ENCODE measurements around the gene HOXB2. TPM values are rescaled to one million over a fixed set of nuclear protein-coding genes. Genes with fewer than 3 reads are reported as not detected.

The HOXB2 gene
- total and polyA plus RNA-seq, 2 experiments from 2014 or later, result not detected

GRCh38 chr17:48575066-48575582 is 30.2 kb upstream of the HOXB2 start:
- no peak overlapping the region for H3K27ac Mint-ChIP-seq
- Histone ChIP-seq H3K9me2 (ENCODE audit: insufficient read depth) (no peaks in the 10 kb centered on the region), H3K27me3 (ENCODE audit: insufficient read depth) (peaks cover 100% of the 10 kb centered on the region), H3K79me2 (replicated peaks; ENCODE audit: insufficient read depth) (no peaks in the 10 kb centered on the region), H3K4me3 (no peak overlapping the region), H3K4me1 (ENCODE audit: insufficient read depth) (peaks cover 57% of the 10 kb centered on the region), H3K4me2 (peak overlapping the region; percentile 64), H4K20me1 (replicated peaks; ENCODE audit: insufficient read depth) (peaks cover 65% of the 10 kb centered on the region), H3K36me3 (ENCODE audit: insufficient read depth) (no peaks in the 10 kb centered on the region), H2AFZ (no peak overlapping the region), H3F3A (replicated peaks; ENCODE audit: low read depth) (peaks cover 73% of the 10 kb centered on the region), H3K27ac (ENCODE audit: low read depth) (no peak overlapping the region)
- TF ChIP-seq EZH2 (IDR thresholded peaks at IDR 0.05; ENCODE audit: low read depth, unreplicated experiment) (peak; percentile 80), CREB1 (CRISPR knock-in tag; IDR thresholded peaks at IDR 0.05; ENCODE audit: low read depth) (no peak)
- DNase-seq (ENCODE audit: low spot score) (no peak), ATAC-seq (no peak)
- H3K9me3 Mint-ChIP-seq, result peaks cover 7% of the 10 kb centered on the region; the same call in 2 of the 3 replicates
- no peak overlapping the region for H3K4me3 Mint-ChIP-seq
- peaks cover 38% of the 10 kb centered on the region for H3K4me1 Mint-ChIP-seq
- peaks cover 22% of the 10 kb centered on the region for H3K27me3 Mint-ChIP-seq (ENCODE audit: insufficient read depth, low read depth, poor library complexity)
- no peaks in the 10 kb centered on the region for H3K36me3 Mint-ChIP-seq (ENCODE audit: low read depth)

GRCh38 chr17:48574505-48575065 is 29.7 kb upstream of the HOXB2 start:
- H3K27me3 Mint-ChIP-seq (ENCODE audit: insufficient read depth, low read depth, poor library complexity), result peaks cover 16% of the 10 kb centered on the region
- H3K4me3 Mint-ChIP-seq, result no peak overlapping the region
- peak overlapping the region; percentile 64 for H3K4me2 ChIP-seq
- H3K79me2 ChIP-seq (replicated peaks; ENCODE audit: insufficient read depth), result no peaks in the 10 kb centered on the region
- DNase-seq (ENCODE audit: low spot score) (no peak), ATAC-seq (no peak)
- no peaks in the 10 kb centered on the region for H3K9me2 ChIP-seq (ENCODE audit: insufficient read depth)
- no peak overlapping the region for H3K27ac ChIP-seq (ENCODE audit: low read depth)
- H3K27ac Mint-ChIP-seq, result no peak overlapping the region
- peaks cover 38% of the 10 kb centered on the region for H3K4me1 Mint-ChIP-seq
- peak overlapping the region; percentile 21; the same call in 1 of the 2 replicates for H3K4me3 ChIP-seq
- H4K20me1 ChIP-seq (replicated peaks; ENCODE audit: insufficient read depth), result peaks cover 63% of the 10 kb centered on the region
- H3K36me3 ChIP-seq (ENCODE audit: insufficient read depth), result no peaks in the 10 kb centered on the region
- peaks cover 58% of the 10 kb centered on the region for H3K4me1 ChIP-seq (ENCODE audit: insufficient read depth)
- H3F3A ChIP-seq (replicated peaks; ENCODE audit: low read depth), result peaks cover 72% of the 10 kb centered on the region
- no peaks in the 10 kb centered on the region for H3K36me3 Mint-ChIP-seq (ENCODE audit: low read depth)
- H3K9me3 Mint-ChIP-seq, result peaks cover 7% of the 10 kb centered on the region; the same call in 2 of the 3 replicates
- H2AFZ ChIP-seq, result no peak overlapping the region
- peaks cover 100% of the 10 kb centered on the region for H3K27me3 ChIP-seq (ENCODE audit: insufficient read depth)
- TF ChIP-seq CTCF (conservative IDR thresholded peaks at IDR 0.05; ENCODE audit: low read depth in 2 of 2), result no peak
- TF ChIP-seq, protein P1, sequence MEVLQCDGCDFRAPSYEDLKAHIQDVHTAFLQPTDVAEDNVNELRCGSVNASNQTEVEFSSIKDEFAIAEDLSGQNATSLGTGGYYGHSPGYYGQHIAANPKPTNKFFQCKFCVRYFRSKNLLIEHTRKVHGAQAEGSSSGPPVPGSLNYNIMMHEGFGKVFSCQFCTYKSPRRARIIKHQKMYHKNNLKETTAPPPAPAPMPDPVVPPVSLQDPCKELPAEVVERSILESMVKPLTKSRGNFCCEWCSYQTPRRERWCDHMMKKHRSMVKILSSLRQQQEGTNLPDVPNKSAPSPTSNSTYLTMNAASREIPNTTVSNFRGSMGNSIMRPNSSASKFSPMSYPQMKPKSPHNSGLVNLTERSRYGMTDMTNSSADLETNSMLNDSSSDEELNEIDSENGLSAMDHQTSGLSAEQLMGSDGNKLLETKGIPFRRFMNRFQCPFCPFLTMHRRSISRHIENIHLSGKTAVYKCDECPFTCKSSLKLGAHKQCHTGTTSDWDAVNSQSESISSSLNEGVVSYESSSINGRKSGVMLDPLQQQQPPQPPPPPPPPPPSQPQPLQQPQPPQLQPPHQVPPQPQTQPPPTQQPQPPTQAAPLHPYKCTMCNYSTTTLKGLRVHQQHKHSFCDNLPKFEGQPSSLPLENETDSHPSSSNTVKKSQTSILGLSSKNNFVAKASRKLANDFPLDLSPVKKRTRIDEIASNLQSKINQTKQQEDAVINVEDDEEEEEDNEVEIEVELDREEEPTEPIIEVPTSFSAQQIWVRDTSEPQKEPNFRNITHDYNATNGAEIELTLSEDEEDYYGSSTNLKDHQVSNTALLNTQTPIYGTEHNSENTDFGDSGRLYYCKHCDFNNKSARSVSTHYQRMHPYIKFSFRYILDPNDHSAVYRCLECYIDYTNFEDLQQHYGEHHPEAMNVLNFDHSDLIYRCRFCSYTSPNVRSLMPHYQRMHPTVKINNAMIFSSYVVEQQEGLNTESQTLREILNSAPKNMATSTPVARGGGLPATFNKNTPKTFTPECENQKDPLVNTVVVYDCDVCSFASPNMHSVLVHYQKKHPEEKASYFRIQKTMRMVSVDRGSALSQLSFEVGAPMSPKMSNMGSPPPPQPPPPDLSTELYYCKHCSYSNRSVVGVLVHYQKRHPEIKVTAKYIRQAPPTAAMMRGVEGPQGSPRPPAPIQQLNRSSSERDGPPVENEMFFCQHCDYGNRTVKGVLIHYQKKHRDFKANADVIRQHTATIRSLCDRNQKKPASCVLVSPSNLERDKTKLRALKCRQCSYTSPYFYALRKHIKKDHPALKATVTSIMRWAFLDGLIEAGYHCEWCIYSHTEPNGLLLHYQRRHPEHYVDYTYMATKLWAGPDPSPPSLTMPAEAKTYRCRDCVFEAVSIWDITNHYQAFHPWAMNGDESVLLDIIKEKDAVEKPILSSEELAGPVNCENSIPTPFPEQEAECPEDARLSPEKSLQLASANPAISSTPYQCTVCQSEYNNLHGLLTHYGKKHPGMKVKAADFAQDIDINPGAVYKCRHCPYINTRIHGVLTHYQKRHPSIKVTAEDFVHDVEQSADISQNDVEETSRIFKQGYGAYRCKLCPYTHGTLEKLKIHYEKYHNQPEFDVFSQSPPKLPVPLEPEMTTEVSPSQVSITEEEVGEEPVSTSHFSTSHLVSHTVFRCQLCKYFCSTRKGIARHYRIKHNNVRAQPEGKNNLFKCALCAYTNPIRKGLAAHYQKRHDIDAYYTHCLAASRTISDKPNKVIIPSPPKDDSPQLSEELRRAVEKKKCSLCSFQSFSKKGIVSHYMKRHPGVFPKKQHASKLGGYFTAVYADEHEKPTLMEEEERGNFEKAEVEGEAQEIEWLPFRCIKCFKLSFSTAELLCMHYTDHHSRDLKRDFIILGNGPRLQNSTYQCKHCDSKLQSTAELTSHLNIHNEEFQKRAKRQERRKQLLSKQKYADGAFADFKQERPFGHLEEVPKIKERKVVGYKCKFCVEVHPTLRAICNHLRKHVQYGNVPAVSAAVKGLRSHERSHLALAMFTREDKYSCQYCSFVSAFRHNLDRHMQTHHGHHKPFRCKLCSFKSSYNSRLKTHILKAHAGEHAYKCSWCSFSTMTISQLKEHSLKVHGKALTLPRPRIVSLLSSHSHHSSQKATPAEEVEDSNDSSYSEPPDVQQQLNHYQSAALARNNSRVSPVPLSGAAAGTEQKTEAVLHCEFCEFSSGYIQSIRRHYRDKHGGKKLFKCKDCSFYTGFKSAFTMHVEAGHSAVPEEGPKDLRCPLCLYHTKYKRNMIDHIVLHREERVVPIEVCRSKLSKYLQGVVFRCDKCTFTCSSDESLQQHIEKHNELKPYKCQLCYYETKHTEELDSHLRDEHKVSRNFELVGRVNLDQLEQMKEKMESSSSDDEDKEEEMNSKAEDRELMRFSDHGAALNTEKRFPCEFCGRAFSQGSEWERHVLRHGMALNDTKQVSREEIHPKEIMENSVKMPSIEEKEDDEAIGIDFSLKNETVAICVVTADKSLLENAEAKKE (CRISPR knock-in tag; IDR thresholded peaks at IDR 0.05), result no peak
- no peak for TF ChIP-seq ZNF114 (CRISPR knock-in tag; IDR thresholded peaks at IDR 0.05)
- no peak for TF ChIP-seq REST (IDR thresholded peaks at IDR 0.05; ENCODE audit: unreplicated experiment)
- TF ChIP-seq POLR2AphosphoS5 (IDR thresholded peaks at IDR 0.05; ENCODE audit: low read depth), result no peak
- TF ChIP-seq ETS1 (IDR thresholded peaks at IDR 0.05), result no peak

All from GM23338 (cell line).